Ovary (tissue), 10 donors: ENCODE results near the gene AMBRA1. TPM values are rescaled to one million over a fixed set of nuclear protein-coding genes. Genes with fewer than 3 reads are reported as not detected.

Experiments used
- DNase-seq, 5 donors: peaks; one replicate each; pipeline ENCODE4 v3.0.0-alpha.2; 2019 to 2020
- H3K27ac ChIP-seq, 2 donors: fragments of 200-600 bp; one replicate each; pipeline versions ENCODE4 v1.5.1 to v1.8.0; 2019 to 2022
- H3K27me3 ChIP-seq: fragments of 200-600 bp; one replicate; pipeline ENCODE4 v1.8.0; 2022
- H3K36me3 ChIP-seq: fragments of 200-600 bp; sonication (generic); one replicate; pipeline ENCODE4 v1.5.1; 2019
- H3K4me1 ChIP-seq: one replicate; pipeline ENCODE4 v1.8.1; 2013; ENCODE audit warnings: mild to moderate bottlenecking, moderate library complexity; ENCODE audit not compliant: insufficient read depth
- H3K4me3 ChIP-seq: fragments of 200-600 bp; sonication (generic); one replicate; pipeline ENCODE4 v1.5.1; 2017
- H3K9me3 ChIP-seq, 2 donors: fragments of 200-600 bp in 1 of 2; sonication (generic) in 1 of 2; one replicate each; pipeline versions ENCODE4 v1.5.1 to v1.8.1; 2013 to 2019; ENCODE audit warnings: mild to moderate bottlenecking in 1 of 2, moderate library complexity in 1 of 2
- EP300 ChIP-seq: sonication (generic); formaldehyde crosslinking; IDR thresholded peaks from one replicate; pipeline ENCODE4 v1.6.1; 2017; ENCODE audit warnings: antibody characterized with exemption
- POLR2A ChIP-seq: fragments of 450-650 bp; IDR thresholded peaks from one replicate; pipeline ENCODE4 v1.6.1; 2017; ENCODE audit warnings: antibody characterized with exemption, mild to moderate bottlenecking, moderate library complexity
- WGBS, 3 donors: extraction: QIAGEN DNeasy Blood & Tissue Kit in 1 of 3; methylation state at CpG; one replicate each; pipeline versions ENCODE4 v1.1.5 to v1.1.7; 2013 to 2017; 5-methylcytosine and 5-hydroxymethylcytosine counted together
- intact Hi-C, 4 donors: fragments of 100-400 bp; cut with DNase I; formaldehyde crosslinking; loops; one replicate each; pipeline versions ENCODE4 v1.11.0 to v1.15.1; 2022 to 2023
- long read RNA-seq, 3 donors: library from polyadenylated mRNA in 2 of 3; unstranded in 2 of 3; transcript quantifications; one replicate each; pipeline ENCODE4 v2.0.0 and lab custom pipeline, GENCODE V29; 2021 to 2026
- polyA plus RNA-seq, 2 donors: library from polyadenylated mRNA; stranded (reverse); fragments of 200-250 nt in 1 of 2; fragments of 350-450 nt in 1 of 2; fragmentation: Illumina TruSeq in 1 of 2; extraction: RNeasy Lipid Tissue Mini Kit (QIAGEN cat#74804) in 1 of 2; gene quantifications; one replicate each; pipeline ENCODE4 v1.2.3, GENCODE V29; 2013 to 2014
- total RNA-seq, 7 donors: library from RNA; depleted of rRNA in 2 of 7; stranded (reverse); fragments of >200 nt in 2 of 7; fragmentation: NEBNext Ultra II Directional in 3 of 7; extraction: Animal tissue kit (Norgen Biotek cat#: 25700) in 3 of 7; gene quantifications; one replicate each; pipeline versions ENCODE4 v1.1.0 to v1.2.4, GENCODE V29; 2016 to 2023
- TF ChIP-seq, protein P1 (sequence below), 3 donors: fragments of 450-650 bp in 2 of 3; fragments of 200-600 bp in 1 of 3; IDR thresholded peaks; one replicate each; pipeline versions ENCODE4 v1.5.1 to v1.8.0; 2016 to 2022; ENCODE audit warnings: antibody characterized with exemption in 3 of 3, mild to moderate bottlenecking in 1 of 3
- donor health status: DM: no; HTN: no; CAD: no; lungs with moderate emphysema.
- donor health status: DM: no; HTN: no; CAD: no.
- donor health status: Bipolar disorder and iron deficiency.
- donor health status: DM: yes; HTN: yes; CAD: no.
- donor health status: DM: no; HTN: no; CAD: no.
- donor health status: DM: yes; HTN: yes; CAD: no.

The AMBRA1 gene, protein sequence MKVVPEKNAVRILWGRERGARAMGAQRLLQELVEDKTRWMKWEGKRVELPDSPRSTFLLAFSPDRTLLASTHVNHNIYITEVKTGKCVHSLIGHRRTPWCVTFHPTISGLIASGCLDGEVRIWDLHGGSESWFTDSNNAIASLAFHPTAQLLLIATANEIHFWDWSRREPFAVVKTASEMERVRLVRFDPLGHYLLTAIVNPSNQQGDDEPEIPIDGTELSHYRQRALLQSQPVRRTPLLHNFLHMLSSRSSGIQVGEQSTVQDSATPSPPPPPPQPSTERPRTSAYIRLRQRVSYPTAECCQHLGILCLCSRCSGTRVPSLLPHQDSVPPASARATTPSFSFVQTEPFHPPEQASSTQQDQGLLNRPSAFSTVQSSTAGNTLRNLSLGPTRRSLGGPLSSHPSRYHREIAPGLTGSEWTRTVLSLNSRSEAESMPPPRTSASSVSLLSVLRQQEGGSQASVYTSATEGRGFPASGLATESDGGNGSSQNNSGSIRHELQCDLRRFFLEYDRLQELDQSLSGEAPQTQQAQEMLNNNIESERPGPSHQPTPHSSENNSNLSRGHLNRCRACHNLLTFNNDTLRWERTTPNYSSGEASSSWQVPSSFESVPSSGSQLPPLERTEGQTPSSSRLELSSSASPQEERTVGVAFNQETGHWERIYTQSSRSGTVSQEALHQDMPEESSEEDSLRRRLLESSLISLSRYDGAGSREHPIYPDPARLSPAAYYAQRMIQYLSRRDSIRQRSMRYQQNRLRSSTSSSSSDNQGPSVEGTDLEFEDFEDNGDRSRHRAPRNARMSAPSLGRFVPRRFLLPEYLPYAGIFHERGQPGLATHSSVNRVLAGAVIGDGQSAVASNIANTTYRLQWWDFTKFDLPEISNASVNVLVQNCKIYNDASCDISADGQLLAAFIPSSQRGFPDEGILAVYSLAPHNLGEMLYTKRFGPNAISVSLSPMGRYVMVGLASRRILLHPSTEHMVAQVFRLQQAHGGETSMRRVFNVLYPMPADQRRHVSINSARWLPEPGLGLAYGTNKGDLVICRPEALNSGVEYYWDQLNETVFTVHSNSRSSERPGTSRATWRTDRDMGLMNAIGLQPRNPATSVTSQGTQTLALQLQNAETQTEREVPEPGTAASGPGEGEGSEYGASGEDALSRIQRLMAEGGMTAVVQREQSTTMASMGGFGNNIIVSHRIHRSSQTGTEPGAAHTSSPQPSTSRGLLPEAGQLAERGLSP (N-terminal part only)
- total RNA-seq (10 to 100 TPM; 22.3 to 38.1 (median 34.4) TPM), polyA plus RNA-seq (10 to 100 TPM; 18.7 to 22.0 TPM)
- long read RNA-seq, donor 1, partial matches to known transcripts = 12 of 22 reads
- long read RNA-seq, donor 1, other reads (novel, unspliced or antisense) = 10 of 22 reads
- long read RNA-seq, donor 2 = 0 reads
- long read RNA-seq, donor 3, full-length matches to known transcripts = 5 of 35 reads
- long read RNA-seq, donor 3, partial matches to known transcripts = 10 of 35 reads
- long read RNA-seq, donor 3, other reads (novel, unspliced or antisense) = 20 of 35 reads

DNA sequence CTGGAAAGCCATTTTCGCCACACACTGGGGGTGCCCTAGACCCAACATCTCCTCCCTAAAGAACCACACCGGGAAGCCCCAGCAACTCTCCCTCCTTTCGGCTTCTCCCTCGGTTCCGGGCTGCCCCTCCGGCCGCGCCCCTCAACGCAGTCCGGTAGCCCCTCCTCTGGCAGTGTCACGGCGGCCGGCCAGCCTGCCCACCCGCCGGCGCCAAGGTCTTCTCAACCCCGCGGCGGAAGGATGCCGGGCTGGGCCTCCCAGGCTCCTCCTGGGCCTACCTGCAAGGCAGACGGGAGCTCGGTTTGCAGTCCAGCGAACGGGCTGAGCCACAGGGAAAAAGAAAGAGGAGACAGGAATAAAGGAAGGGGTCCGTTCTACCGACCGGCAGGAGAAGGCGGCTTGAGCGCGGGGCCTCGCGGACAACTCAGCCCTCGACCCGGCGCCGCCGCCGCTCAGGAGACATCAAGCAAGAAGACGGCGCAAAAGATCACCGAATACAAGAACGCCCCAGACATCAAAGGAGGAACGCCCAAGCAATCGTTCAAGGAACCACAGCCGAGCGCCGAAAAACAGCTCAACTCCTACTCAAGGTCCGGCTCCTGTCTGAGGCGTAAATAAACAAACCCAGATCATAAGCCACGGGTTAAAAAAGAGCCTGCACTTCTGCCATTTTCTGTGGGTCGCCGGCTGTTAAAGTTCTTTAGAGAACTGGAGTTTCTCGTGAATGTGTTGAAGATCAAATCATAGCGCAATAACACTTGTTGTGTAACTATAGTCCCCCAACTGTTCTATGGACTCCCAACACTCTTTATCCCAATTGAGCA, at the start of gene AMBRA1:
AMBRA1 (minus strand) TSS at position 474 of the 824 bp plus-strand sequence. CDS start 45,643 bp downstream, outside the sequence.
- H3K27ac ChIP-seq = peak within 1 kb of the TSS; percentile 60 to 63
- DNase-seq = peak; percentile 75 to 91 (median 84)
- TF ChIP-seq POLR2A = peak; percentile 55
- no peak for TF ChIP-seq EP300
- TF ChIP-seq, protein P1, sequence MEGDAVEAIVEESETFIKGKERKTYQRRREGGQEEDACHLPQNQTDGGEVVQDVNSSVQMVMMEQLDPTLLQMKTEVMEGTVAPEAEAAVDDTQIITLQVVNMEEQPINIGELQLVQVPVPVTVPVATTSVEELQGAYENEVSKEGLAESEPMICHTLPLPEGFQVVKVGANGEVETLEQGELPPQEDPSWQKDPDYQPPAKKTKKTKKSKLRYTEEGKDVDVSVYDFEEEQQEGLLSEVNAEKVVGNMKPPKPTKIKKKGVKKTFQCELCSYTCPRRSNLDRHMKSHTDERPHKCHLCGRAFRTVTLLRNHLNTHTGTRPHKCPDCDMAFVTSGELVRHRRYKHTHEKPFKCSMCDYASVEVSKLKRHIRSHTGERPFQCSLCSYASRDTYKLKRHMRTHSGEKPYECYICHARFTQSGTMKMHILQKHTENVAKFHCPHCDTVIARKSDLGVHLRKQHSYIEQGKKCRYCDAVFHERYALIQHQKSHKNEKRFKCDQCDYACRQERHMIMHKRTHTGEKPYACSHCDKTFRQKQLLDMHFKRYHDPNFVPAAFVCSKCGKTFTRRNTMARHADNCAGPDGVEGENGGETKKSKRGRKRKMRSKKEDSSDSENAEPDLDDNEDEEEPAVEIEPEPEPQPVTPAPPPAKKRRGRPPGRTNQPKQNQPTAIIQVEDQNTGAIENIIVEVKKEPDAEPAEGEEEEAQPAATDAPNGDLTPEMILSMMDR (IDR thresholded peaks at IDR 0.05) = no peak
- H3K4me1 ChIP-seq = peaks cover 8% of the 10 kb centered on the region
- H3K36me3 ChIP-seq = no peaks in the 10 kb centered on the region
- intact Hi-C loops = no loop called here
- peak within 1 kb of the TSS; percentile 87 for H3K4me3 ChIP-seq
- WGBS, 3 donors = 1 to 2% (median 1%) methylated on average over 54 of the region's 54 CpGs
- no peaks in the 10 kb centered on the region for H3K27me3 ChIP-seq
- no peaks in the 10 kb centered on the region for H3K9me3 ChIP-seq

DNA sequence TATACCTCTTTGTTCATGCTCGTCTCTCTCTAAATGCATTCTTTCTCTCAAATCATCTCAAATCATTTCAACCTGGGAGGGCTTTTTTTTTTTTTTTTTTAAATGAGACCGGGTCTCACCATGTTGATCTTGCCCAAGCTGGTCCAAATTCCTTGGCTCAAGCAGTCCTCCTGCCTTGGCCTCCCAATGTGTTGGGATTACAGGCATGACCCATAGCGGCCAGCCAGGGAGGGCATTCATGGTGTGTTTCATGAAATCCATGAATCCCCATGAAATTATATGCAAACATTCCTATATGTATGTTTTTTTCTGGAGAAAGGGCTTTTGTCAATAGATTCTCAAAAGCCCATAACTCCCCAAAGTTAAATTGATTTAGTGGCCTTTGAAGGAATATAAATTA, 49.7 kb upstream of the AMBRA1 start:
- Histone ChIP-seq H3K9me3 (no peaks in the 10 kb centered on the region), H3K36me3 (no peaks in the 10 kb centered on the region), H3K4me3 (no peak overlapping the region), H3K27ac (no peak overlapping the region), H3K27me3 (no peaks in the 10 kb centered on the region), H3K4me1 (peaks cover 2% of the 10 kb centered on the region)
- intact Hi-C loops = no loop called here
- 92 to 96% (median 94%) methylated on average over 3 of the region's 3 CpGs for WGBS, 3 donors
- no peak for TF ChIP-seq EP300
- no peak for TF ChIP-seq POLR2A
- TF ChIP-seq, protein P1 (IDR thresholded peaks at IDR 0.05) = no peak
- no peak for DNase-seq

DNA sequence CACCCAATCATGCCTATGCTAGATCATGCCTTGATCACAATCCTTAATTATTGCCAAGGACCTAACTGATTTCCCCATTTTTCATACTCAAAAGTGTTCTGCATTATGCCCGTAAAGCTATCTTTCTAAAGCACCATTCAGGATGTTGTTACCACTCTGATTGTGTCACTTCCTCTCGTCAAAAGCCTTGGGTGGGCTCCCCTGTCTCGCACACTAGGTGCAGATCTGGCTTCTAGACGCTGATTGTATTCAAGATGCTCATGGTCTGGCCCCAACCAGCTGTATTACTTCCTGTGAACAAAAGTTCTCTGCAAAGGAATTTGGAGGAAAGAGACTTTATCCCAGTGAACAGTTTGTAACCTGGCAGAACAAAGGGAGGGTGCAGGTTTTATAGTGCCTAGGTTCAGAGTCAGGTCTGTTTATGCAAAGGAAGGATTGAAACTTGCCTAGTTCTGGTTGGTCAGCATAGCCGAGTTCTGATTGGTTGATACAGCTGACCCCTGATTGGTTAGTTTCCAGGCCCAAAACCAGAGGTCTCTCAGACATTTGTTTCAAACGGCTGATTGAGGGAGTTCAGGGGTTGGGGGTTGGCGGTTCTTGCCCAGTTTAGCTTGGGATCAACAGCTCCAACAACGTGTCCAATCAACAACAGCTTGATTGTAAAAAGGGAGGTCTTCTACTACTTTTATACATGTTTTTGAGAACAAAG, 49.0 kb upstream of the AMBRA1 start:
- DNase-seq = no peak
- Histone ChIP-seq H3K27ac (no peak overlapping the region), H3K4me3 (no peak overlapping the region), H3K4me1 (no peaks in the 10 kb centered on the region), H3K36me3 (no peaks in the 10 kb centered on the region), H3K9me3 (no peaks in the 10 kb centered on the region), H3K27me3 (no peaks in the 10 kb centered on the region)
- WGBS, 3 donors = 94 to 96% (median 95%) methylated on average over 8 of the region's 8 CpGs
- intact Hi-C loops = no loop called here
- TF ChIP-seq EP300 (no peak), POLR2A (no peak)
- TF ChIP-seq, protein P1 (IDR thresholded peaks at IDR 0.05) = no peak
